OCI-LY7 (cell line): Measurements from ENCODE around the gene FLNA.

Source experiments
- CTCF ChIP-seq: fragments of 200-600 bp; sonication (generic); conservative IDR thresholded peaks from 2 replicates; pipeline ENCODE4 v1.5.1; 2014; ENCODE audit warnings: mild to moderate bottlenecking, antibody characterized with exemption, low read length, moderate library complexity, mixed read lengths
- EZH2phosphoT487 ChIP-seq: fragments of 200-600 bp; sonication (generic); IDR thresholded peaks from 2 replicates; pipeline ENCODE4 v1.6.1; 2018; ENCODE audit warnings: low read depth, borderline replicate concordance, mild to moderate bottlenecking, mixed run types, antibody characterized with exemption, low read length, moderate library complexity, mixed read lengths

GRCh38 chrX:154327038-154327820 lies 47.2 kb downstream of the FLNA start:
- TF ChIP-seq CTCF = no peak
- TF ChIP-seq EZH2phosphoT487 = no peak
